ENCODE results near the gene ASB18.

Gene ASB18

GRCh38 chr2:236254674-236255073 is 9.5 kb downstream of the ASB18 start:
- no peaks in the 10 kb centered on the region for H3K4me1 ChIP-seq (ENCODE audit: control insufficient read depth, low read length)
- H3K79me2 ChIP-seq (ENCODE audit: control insufficient read depth, low read length), result no peaks in the 10 kb centered on the region
- H3K36me3 ChIP-seq (ENCODE audit: control insufficient read depth, low read length), result no peaks in the 10 kb centered on the region
- H3K9me2 ChIP-seq (replicated peaks; ENCODE audit: control insufficient read depth, low read length), result no peaks in the 10 kb centered on the region
- TF ChIP-seq CTCF (IDR thresholded peaks at IDR 0.05; ENCODE audit: low read depth, low read length, poor library complexity, severe bottlenecking) (no peak), EZH2phosphoT487 (IDR thresholded peaks at IDR 0.05; ENCODE audit: borderline replicate concordance, low read length) (no peak)
- H3K9me3 ChIP-seq (ENCODE audit: control insufficient read depth, insufficient read depth, low read length), result no peaks in the 10 kb centered on the region
- no peaks in the 10 kb centered on the region for H4K20me1 ChIP-seq (ENCODE audit: control insufficient read depth, insufficient read depth, low read depth, low read length)
- H3K27ac ChIP-seq (ENCODE audit: low read depth, low read length), result no peak overlapping the region
- no peak overlapping the region for H3K4me3 ChIP-seq (ENCODE audit: low read length)
- no peaks in the 10 kb centered on the region for H3F3A ChIP-seq (ENCODE audit: control insufficient read depth, insufficient read depth)
- no peak overlapping the region for H3K4me2 ChIP-seq (ENCODE audit: low read length)
- H3K27me3 ChIP-seq (ENCODE audit: control insufficient read depth, low read length), result no peaks in the 10 kb centered on the region

- Histone ChIP-seq H3K4me1 (ENCODE audit: control insufficient read depth, low read length) (no peaks in the 10 kb centered on the region), H3K4me3 (ENCODE audit: low read length) (no peak overlapping the region), H4K20me1 (ENCODE audit: control insufficient read depth, insufficient read depth, low read depth, low read length) (no peaks in the 10 kb centered on the region), H3F3A (ENCODE audit: control insufficient read depth, insufficient read depth) (no peaks in the 10 kb centered on the region), H3K4me2 (ENCODE audit: low read length) (no peak overlapping the region), H3K9me3 (ENCODE audit: control insufficient read depth, insufficient read depth, low read length) (no peaks in the 10 kb centered on the region), H3K9me2 (replicated peaks; ENCODE audit: control insufficient read depth, low read length) (no peaks in the 10 kb centered on the region), H3K36me3 (ENCODE audit: control insufficient read depth, low read length) (no peaks in the 10 kb centered on the region), H3K79me2 (ENCODE audit: control insufficient read depth, low read length) (no peaks in the 10 kb centered on the region), H3K27ac (ENCODE audit: low read depth, low read length) (no peak overlapping the region), H3K27me3 (ENCODE audit: control insufficient read depth, low read length) (no peaks in the 10 kb centered on the region)
- TF ChIP-seq EZH2phosphoT487 (IDR thresholded peaks at IDR 0.05; ENCODE audit: borderline replicate concordance, low read length), result no peak
- no peak for TF ChIP-seq CTCF (IDR thresholded peaks at IDR 0.05; ENCODE audit: low read depth, low read length, poor library complexity, severe bottlenecking)
Measured at GRCh38 chr2:236254001-236254400, 10.2 kb downstream of the ASB18 start.

- H4K20me1 ChIP-seq (ENCODE audit: control insufficient read depth, insufficient read depth, low read depth, low read length), result no peaks in the 10 kb centered on the region
- no peaks in the 10 kb centered on the region for H3K36me3 ChIP-seq (ENCODE audit: control insufficient read depth, low read length)
- no peaks in the 10 kb centered on the region for H3F3A ChIP-seq (ENCODE audit: control insufficient read depth, insufficient read depth)
- H3K27me3 ChIP-seq (ENCODE audit: control insufficient read depth, low read length), result no peaks in the 10 kb centered on the region
- no peak overlapping the region for H3K27ac ChIP-seq (ENCODE audit: low read depth, low read length)
- no peak overlapping the region for H3K4me2 ChIP-seq (ENCODE audit: low read length)
- TF ChIP-seq CTCF (IDR thresholded peaks at IDR 0.05; ENCODE audit: low read depth, low read length, poor library complexity, severe bottlenecking), result no peak
- H3K4me1 ChIP-seq (ENCODE audit: control insufficient read depth, low read length), result no peaks in the 10 kb centered on the region
- no peaks in the 10 kb centered on the region for H3K79me2 ChIP-seq (ENCODE audit: control insufficient read depth, low read length)
- no peak overlapping the region for H3K4me3 ChIP-seq (ENCODE audit: low read length)
- H3K9me2 ChIP-seq (replicated peaks; ENCODE audit: control insufficient read depth, low read length), result no peaks in the 10 kb centered on the region
- H3K9me3 ChIP-seq (ENCODE audit: control insufficient read depth, insufficient read depth, low read length), result no peaks in the 10 kb centered on the region
Measured at GRCh38 chr2:236252602-236253001, 11.6 kb downstream of the ASB18 start.
